ENCODE data around the gene CAPN1. TPM values are rescaled to one million over a fixed set of nuclear protein-coding genes. Genes with fewer than 3 reads are reported as not detected.

CAPN1 gene
- total RNA-seq, 1 experiment from 2014 or later = 238 TPM

DNA sequence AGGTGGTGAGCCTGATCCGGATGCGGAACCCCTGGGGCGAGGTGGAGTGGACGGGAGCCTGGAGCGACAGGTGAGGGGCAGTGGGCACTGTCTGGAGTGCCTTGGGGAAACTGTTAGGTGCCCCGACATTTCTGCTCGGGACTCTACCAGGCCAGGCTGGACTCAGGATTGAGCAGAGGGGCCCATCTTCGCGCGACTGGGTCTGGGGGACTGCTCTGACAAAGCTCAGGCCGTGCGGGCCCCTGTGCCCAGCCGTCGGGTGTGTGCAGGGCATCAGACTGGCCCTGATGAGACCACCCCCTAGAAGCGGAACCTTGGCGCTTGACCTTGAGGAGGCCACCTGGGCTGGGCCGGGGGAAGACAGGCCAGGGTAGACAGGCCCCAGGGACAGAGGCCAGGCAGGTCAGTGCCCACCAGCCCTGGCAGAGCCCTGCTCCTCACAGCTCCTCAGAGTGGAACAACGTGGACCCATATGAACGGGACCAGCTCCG, 6.3 kb downstream of the CAPN1 start:
- Mint-ChIP-seq H3K27me3 (ENCODE audit: insufficient read depth, unreplicated experiment) (no peaks in the 10 kb centered on the region), H3K4me1 (ENCODE audit: low read depth, unreplicated experiment) (peaks cover 12% of the 10 kb centered on the region), H3K4me3 (ENCODE audit: unreplicated experiment) (no peak overlapping the region), H3K9me3 (ENCODE audit: unreplicated experiment) (no peaks in the 10 kb centered on the region), H3K27ac (ENCODE audit: unreplicated experiment) (no peak overlapping the region), H3K36me3 (ENCODE audit: insufficient read depth, unreplicated experiment) (peaks cover 62% of the 10 kb centered on the region)
- H3K36me3 ChIP-seq (ENCODE audit: control insufficient read depth, insufficient read depth, low read length) = peaks cover 10% of the 10 kb centered on the region
- no TSS peak for BruUV-seq (replicated peaks)
- ChIA-PET POLR2A (no interaction called here), CTCF (interaction anchor here (0.8 kb wide), 1 partner anchor 17 kb away, joined by 3 read pairs; no protein-coding TSS in a partner anchor)
- no peaks in the 10 kb centered on the region for H3K27me3 ChIP-seq (replicated peaks; ENCODE audit: control insufficient read depth, insufficient read depth, low read length)
- H3K9me3 ChIP-seq = no peaks in the 10 kb centered on the region
- TF ChIP-seq, protein P1, sequence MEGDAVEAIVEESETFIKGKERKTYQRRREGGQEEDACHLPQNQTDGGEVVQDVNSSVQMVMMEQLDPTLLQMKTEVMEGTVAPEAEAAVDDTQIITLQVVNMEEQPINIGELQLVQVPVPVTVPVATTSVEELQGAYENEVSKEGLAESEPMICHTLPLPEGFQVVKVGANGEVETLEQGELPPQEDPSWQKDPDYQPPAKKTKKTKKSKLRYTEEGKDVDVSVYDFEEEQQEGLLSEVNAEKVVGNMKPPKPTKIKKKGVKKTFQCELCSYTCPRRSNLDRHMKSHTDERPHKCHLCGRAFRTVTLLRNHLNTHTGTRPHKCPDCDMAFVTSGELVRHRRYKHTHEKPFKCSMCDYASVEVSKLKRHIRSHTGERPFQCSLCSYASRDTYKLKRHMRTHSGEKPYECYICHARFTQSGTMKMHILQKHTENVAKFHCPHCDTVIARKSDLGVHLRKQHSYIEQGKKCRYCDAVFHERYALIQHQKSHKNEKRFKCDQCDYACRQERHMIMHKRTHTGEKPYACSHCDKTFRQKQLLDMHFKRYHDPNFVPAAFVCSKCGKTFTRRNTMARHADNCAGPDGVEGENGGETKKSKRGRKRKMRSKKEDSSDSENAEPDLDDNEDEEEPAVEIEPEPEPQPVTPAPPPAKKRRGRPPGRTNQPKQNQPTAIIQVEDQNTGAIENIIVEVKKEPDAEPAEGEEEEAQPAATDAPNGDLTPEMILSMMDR (IDR thresholded peaks at IDR 0.05; ENCODE audit: insufficient read depth in 1 of 2, low read depth in 1 of 2, low read length in 1 of 2, severe bottlenecking in 1 of 2, unreplicated experiment in 1 of 2) = no peak
- no peak for DNase-seq
- peaks cover 8% of the 10 kb centered on the region for H3K4me1 ChIP-seq
- no peak overlapping the region for H3K4me3 ChIP-seq (ENCODE audit: low read depth, low read length)
- intact Hi-C loops (cut with micrococcal nuclease; ENCODE audit: unreplicated experiment) = no loop called here

DNA sequence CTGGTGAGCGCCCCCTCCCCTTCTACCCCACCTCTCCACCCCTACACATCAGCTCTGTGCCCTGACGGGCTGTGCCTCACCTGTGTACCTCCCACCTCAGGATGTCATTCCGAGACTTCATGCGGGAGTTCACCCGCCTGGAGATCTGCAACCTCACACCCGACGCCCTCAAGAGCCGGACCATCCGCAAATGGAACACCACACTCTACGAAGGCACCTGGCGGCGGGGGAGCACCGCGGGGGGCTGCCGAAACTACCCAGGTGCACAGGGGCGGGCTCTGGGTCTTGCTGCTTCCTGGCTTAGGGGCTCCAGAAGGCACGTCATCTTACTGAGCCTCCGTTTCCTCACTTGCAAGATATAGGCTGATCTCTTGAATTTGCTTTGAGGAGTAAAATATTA, 6.8 kb downstream of the CAPN1 start:
- Histone ChIP-seq H3K36me3 (ENCODE audit: control insufficient read depth, insufficient read depth, low read length) (peaks cover 10% of the 10 kb centered on the region), H3K4me3 (ENCODE audit: low read depth, low read length) (no peak overlapping the region), H3K4me1 (peaks cover 3% of the 10 kb centered on the region), H3K9me3 (no peaks in the 10 kb centered on the region), H3K27me3 (replicated peaks; ENCODE audit: control insufficient read depth, insufficient read depth, low read length) (no peaks in the 10 kb centered on the region)
- BruUV-seq (replicated peaks) = no TSS peak
- intact Hi-C loops (cut with micrococcal nuclease; ENCODE audit: unreplicated experiment) = no loop called here
- no peak for DNase-seq
- TF ChIP-seq, protein P1 (IDR thresholded peaks at IDR 0.05; ENCODE audit: insufficient read depth in 1 of 2, low read depth in 1 of 2, low read length in 1 of 2, severe bottlenecking in 1 of 2, unreplicated experiment in 1 of 2) = no peak
- Mint-ChIP-seq H3K9me3 (ENCODE audit: unreplicated experiment) (no peaks in the 10 kb centered on the region), H3K36me3 (ENCODE audit: insufficient read depth, unreplicated experiment) (peaks cover 66% of the 10 kb centered on the region), H3K27ac (ENCODE audit: unreplicated experiment) (no peak overlapping the region), H3K4me3 (ENCODE audit: unreplicated experiment) (no peak overlapping the region), H3K27me3 (ENCODE audit: insufficient read depth, unreplicated experiment) (no peaks in the 10 kb centered on the region), H3K4me1 (ENCODE audit: low read depth, unreplicated experiment) (peaks cover 12% of the 10 kb centered on the region)
- ChIA-PET CTCF (no interaction called here), POLR2A (no interaction called here)

DNA sequence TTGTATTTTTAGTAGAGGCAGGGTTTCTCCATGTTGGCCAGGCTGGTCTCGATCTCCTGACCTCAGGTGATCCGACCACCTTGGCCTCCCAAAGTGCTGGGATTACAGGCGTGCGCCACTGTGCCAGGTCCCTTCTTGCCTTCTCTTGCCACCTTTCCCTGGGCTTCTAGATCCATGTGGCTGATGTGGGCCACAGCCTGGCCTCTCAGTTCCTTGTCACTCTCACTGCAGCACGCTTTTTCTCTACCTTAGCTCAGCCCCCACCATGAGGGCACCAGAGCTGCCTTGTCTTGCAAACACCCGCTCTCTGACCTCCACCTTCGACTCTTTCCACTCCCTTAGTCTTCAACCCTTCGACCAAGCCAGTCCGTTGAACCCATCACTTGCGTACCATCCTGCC, 7.5 kb downstream of the CAPN1 start:
- no peak for DNase-seq
- TF ChIP-seq, protein P1 (IDR thresholded peaks at IDR 0.05; ENCODE audit: insufficient read depth in 1 of 2, low read depth in 1 of 2, low read length in 1 of 2, severe bottlenecking in 1 of 2, unreplicated experiment in 1 of 2) = no peak
- Mint-ChIP-seq H3K27me3 (ENCODE audit: insufficient read depth, unreplicated experiment) (no peaks in the 10 kb centered on the region), H3K36me3 (ENCODE audit: insufficient read depth, unreplicated experiment) (peaks cover 73% of the 10 kb centered on the region), H3K27ac (ENCODE audit: unreplicated experiment) (no peak overlapping the region), H3K4me3 (ENCODE audit: unreplicated experiment) (no peak overlapping the region), H3K4me1 (ENCODE audit: low read depth, unreplicated experiment) (peaks cover 12% of the 10 kb centered on the region), H3K9me3 (ENCODE audit: unreplicated experiment) (no peaks in the 10 kb centered on the region)
- intact Hi-C loops (cut with micrococcal nuclease; ENCODE audit: unreplicated experiment) = no loop called here
- ChIA-PET POLR2A (no interaction called here), CTCF (no interaction called here)
- H3K4me3 ChIP-seq (ENCODE audit: low read depth, low read length) = no peak overlapping the region
- H3K4me1 ChIP-seq = no peaks in the 10 kb centered on the region
- no peaks in the 10 kb centered on the region for H3K9me3 ChIP-seq
- H3K36me3 ChIP-seq (ENCODE audit: control insufficient read depth, insufficient read depth, low read length) = peaks cover 10% of the 10 kb centered on the region
- no TSS peak for BruUV-seq (replicated peaks)
- H3K27me3 ChIP-seq (replicated peaks; ENCODE audit: control insufficient read depth, insufficient read depth, low read length) = no peaks in the 10 kb centered on the region
